GM12864 (cell line): ENCODE measurements around the gene SEPSECS.
A peak's percentile ranks its signal among the peaks of the same experiment; 100 is the strongest.

Experiments
- DNase-seq: peaks from one replicate; pipeline ENCODE4 v3.0.0-alpha.2; 2011; ENCODE audit warnings: low read depth
- H3K4me3 ChIP-seq: 2 replicates; pipeline ENCODE4 v1.5.1; 2011; ENCODE audit warnings: mild to moderate bottlenecking, low read depth, low read length, control low read depth
- TF ChIP-seq, protein P1 (sequence below): IDR thresholded peaks from 2 replicates; pipeline ENCODE4 v1.5.1; 2011; ENCODE audit warnings: low read depth, mild to moderate bottlenecking, moderate library complexity, low read length, control low read depth, inconsistent platforms; ENCODE audit errors: missing control alignments

SEPSECS gene

DNA sequence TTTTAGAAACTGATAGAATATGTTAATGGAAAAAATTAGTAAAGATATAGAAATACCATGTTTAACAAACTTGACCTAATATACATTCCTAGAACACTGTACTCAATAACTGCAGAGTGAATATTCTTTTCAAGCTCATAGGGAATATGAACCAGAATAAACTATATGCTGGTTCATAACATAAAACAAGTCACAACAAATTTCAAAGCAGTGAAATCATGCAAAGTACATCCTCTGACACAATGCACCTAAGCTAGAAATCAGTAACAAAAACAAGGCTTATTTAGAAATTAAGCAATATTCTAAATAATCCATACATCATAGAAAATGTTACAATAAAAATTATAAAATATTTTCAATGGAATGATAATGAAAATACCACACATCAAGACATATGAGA lies 9.2 kb upstream of the SEPSECS start:
- DNase-seq, result no peak
- no peak overlapping the region for H3K4me3 ChIP-seq
- TF ChIP-seq, protein P1, sequence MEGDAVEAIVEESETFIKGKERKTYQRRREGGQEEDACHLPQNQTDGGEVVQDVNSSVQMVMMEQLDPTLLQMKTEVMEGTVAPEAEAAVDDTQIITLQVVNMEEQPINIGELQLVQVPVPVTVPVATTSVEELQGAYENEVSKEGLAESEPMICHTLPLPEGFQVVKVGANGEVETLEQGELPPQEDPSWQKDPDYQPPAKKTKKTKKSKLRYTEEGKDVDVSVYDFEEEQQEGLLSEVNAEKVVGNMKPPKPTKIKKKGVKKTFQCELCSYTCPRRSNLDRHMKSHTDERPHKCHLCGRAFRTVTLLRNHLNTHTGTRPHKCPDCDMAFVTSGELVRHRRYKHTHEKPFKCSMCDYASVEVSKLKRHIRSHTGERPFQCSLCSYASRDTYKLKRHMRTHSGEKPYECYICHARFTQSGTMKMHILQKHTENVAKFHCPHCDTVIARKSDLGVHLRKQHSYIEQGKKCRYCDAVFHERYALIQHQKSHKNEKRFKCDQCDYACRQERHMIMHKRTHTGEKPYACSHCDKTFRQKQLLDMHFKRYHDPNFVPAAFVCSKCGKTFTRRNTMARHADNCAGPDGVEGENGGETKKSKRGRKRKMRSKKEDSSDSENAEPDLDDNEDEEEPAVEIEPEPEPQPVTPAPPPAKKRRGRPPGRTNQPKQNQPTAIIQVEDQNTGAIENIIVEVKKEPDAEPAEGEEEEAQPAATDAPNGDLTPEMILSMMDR, result no peak

DNA sequence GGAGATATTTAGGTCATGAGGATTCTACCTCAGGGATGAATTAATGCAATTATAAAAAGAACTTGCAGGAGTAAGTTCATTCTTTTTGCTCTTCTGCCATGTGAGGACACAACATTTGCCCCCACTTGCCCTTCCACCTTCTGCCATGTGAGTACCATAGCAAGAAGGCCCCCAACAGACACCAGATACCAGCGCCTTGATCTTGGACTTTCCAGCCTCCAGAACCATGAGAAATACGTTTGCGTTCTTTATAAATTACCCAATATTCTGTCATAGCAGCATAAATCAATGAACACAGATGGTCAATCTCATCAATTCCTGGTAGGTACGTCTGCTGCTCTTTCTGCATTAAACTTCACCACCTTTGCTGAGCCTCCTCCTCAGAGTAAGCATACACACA lies 5.7 kb upstream of the SEPSECS start:
- no peak for DNase-seq
- H3K4me3 ChIP-seq, result no peak overlapping the region
- TF ChIP-seq, protein P1, result no peak

DNA sequence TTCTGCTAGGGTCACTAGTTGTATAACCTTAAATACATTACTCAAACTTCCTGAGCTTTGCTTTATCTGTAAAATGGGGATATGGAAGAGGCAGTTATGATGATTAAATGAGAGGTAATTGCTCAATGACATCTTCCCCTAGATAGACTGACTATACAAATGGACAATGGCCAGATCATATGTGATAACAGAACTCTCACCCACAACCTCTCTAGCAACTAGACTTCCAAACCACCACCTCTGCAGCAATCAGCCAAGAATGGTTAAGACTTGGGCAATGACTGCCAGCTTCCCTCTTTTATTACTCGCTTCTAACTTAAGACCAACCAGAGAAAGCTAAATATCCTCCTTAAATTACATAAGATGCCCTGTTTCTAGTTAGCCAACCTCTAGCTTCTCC lies 2.9 kb upstream of the SEPSECS start:
- TF ChIP-seq, protein P1, result no peak
- DNase-seq, result no peak
- no peak overlapping the region for H3K4me3 ChIP-seq

DNA sequence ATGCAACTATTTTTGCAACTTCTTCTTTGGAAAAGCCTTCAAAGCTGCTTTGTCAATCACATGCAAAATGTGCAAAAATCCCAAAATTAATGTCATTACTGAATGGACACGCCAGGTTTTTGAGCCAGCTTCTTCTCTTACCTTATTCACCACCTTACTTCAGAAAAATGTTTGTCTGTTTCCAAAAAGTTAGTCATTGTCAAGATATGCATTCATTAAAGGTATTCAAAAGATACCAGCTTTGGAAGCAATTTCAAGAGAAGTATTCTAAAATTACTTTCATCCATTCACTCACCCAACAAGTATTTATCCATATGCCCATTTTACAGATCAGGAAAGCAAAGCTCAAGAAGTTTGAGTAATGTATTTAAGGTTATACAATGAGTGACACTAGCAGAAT lies 2.3 kb upstream of the SEPSECS start:
- TF ChIP-seq, protein P1, result no peak
- H3K4me3 ChIP-seq, result no peak overlapping the region
- no peak for DNase-seq

DNA sequence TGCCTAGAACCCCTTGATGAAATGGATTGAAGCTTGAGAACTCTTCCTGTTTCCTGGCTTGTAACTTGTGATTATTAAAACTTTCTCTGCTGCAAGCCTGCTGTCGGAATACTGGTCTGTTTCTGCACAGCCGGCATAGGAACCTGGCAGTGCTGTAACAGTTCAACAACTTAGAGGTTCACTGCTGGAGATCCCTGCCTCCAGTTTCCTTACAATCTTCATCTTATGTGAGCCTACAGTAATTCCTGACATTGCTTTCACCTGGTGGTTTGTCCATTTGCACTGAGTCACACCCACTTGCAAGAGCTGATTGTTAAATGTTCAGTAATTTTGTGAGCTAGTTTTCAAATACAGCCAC lies 1.3 kb upstream of the SEPSECS start:
- TF ChIP-seq, protein P1, result no peak
- no peak for DNase-seq

DNA sequence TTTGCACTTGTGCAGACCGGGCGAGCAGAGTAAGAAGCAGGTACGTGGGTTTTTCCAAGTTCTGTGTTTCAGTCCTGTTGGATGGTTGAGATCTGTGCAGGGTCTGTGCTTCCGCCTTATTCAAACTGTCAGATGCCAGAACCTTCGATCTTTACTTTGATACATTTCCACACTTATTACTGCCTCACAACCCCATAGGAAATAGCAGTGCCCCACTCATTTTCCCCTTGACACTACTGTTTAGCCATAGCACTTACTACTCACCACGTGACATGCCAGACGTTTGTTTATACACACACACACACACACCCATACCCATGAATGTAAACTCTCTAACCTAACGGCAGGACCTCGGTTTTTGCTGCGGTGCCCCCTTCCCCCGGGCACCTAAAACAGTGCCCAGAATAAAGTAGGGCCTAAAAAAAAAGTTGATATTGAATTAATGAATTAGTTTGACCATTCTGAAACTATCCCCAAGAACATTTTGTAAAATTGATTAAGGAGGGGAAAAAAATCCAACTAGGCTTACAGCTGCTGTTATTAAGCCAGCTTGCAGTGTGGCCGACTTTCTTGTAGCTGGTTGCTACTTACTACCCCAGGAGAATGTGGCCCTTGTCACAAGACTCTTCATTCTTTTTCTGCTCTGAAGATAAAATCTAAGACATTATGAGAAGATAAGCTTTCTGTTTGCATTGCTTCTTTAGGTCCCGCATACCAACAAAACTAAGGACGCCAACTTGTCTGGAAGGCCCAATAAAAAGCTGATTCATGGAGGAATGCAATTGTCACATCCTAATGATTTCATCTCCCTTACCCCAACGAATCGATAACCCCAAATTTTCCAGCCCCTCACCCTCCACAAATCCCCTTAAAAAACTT lies 704 bp upstream of the SEPSECS start:
- DNase-seq, result no peak
- TF ChIP-seq, protein P1, result no peak
- peak overlapping the region; percentile 96 for H3K4me3 ChIP-seq

More for the DNA sequence above, 1.3 kb upstream of the SEPSECS start:
- peak overlapping the region; percentile 96 for H3K4me3 ChIP-seq

DNA sequence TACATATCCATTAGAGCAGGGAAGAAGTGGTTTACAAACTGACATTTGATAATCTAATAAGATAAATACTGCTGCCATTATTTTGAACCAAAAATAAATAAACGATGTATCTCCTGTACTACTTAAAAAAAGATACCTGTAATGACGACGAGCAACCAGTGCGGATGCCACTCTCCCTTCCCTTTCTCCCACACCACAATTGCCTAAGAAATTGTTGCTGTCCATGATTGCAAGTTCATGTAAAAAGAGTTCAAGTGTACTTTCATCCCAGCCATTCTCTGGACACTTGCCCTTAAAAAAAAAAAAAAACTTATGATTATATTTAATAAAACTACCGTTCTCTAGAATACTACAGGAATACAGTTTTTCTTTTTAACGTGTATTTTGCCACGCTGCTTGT lies 1.4 kb downstream of the SEPSECS start:
- H3K4me3 ChIP-seq, result no peak overlapping the region; the same call in 1 of the 2 replicates
- DNase-seq, result no peak
- TF ChIP-seq, protein P1, result no peak
